GM21786 (cell line): Measurements from ENCODE around the gene KLHL36.
"Not testable (repeated sequence)": the region's sequence is repeated elsewhere in the genome, so short reads cannot be mapped to it uniquely, and the experiment has no call there.

Source experiments
- ATAC-seq: cut with Tn5 transposase; IDR thresholded peaks from one replicate; pipeline ENCODE4 v1.9.1; 2021; ENCODE audit not compliant: unreplicated experiment

KLHL36 gene

GRCh38 chr16:84614968-84615813 is 33.1 kb upstream of the KLHL36 start:
- no peak for ATAC-seq

GRCh38 chr16:84616515-84616914 is 31.8 kb upstream of the KLHL36 start:
- no peak for ATAC-seq

- ATAC-seq = peak; percentile 28
These were observed 31.1 kb upstream of the KLHL36 start for GRCh38 chr16:84617041-84617790.

GRCh38 chr16:84617791-84618580 is 30.3 kb upstream of the KLHL36 start, which contains the start of gene COTL1:
TSS of gene COTL1 (minus strand) at chr16:84618078. CDS start at chr16:84617914, 164 bp downstream.
- ATAC-seq = peak; percentile 80

GRCh38 chr16:84618581-84619460 is 29.5 kb upstream of the KLHL36 start:
- no peak for ATAC-seq

GRCh38 chr16:84620913-84621312 is 27.4 kb upstream of the KLHL36 start:
- ATAC-seq = not testable (repeated sequence)

- no peak for ATAC-seq
These were observed 22.8 kb upstream of the KLHL36 start for GRCh38 chr16:84625556-84625955.

- no peak for ATAC-seq
These were observed 20.0 kb upstream of the KLHL36 start for GRCh38 chr16:84628226-84628731.

GRCh38 chr16:84629580-84629979 is 18.7 kb upstream of the KLHL36 start:
- no peak for ATAC-seq

- no peak for ATAC-seq
These were observed 18.3 kb upstream of the KLHL36 start for GRCh38 chr16:84630009-84630408.

GRCh38 chr16:84630446-84631152 is 17.7 kb upstream of the KLHL36 start:
- ATAC-seq = no peak

- ATAC-seq = no peak
These were observed 17.2 kb upstream of the KLHL36 start for GRCh38 chr16:84631153-84631466.

GRCh38 chr16:84631886-84632285 is 16.4 kb upstream of the KLHL36 start:
- no peak for ATAC-seq

GRCh38 chr16:84632862-84633261 is 15.4 kb upstream of the KLHL36 start:
- not testable (repeated sequence) for ATAC-seq

GRCh38 chr16:84633622-84634021 is 14.7 kb upstream of the KLHL36 start:
- ATAC-seq = no peak

- ATAC-seq = no peak
These were observed 12.6 kb upstream of the KLHL36 start for GRCh38 chr16:84635702-84636101.

- ATAC-seq = no peak
These were observed 10.6 kb upstream of the KLHL36 start for GRCh38 chr16:84637709-84638108.

GRCh38 chr16:84638231-84638806 is 10.0 kb upstream of the KLHL36 start:
- ATAC-seq = no peak

GRCh38 chr16:84640145-84640544 is 8.2 kb upstream of the KLHL36 start:
- ATAC-seq = no peak
